Measurements from ENCODE around the gene APMAP. TPM values are rescaled to one million over a fixed set of nuclear protein-coding genes. Genes with fewer than 3 reads are reported as not detected.

APMAP gene
- total and polyA plus RNA-seq, 10 of the 15 experiments (the other 5 are each of a cell fraction or from before 2014, with no cell fraction given): 12.1 to 60.2 (median 32.7) TPM

- Histone ChIP-seq H4K20me1 (ENCODE audit: control insufficient read depth, insufficient read depth) (no peaks in the 10 kb centered on the region), H3K27me3 (replicated peaks in 1 of 2; ENCODE audit: control insufficient read depth in 2 of 2, insufficient read depth in 2 of 2, low read length in 1 of 2) (no peaks in the 10 kb centered on the region), H3K4me1 (ENCODE audit: control insufficient read depth, insufficient read depth, low read length) (no peaks in the 10 kb centered on the region), H3K79me2 (ENCODE audit: control insufficient read depth, insufficient read depth, low read length) (no peaks in the 10 kb centered on the region), H3K4me2 (ENCODE audit: control insufficient read depth, insufficient read depth) (no peak overlapping the region), H3K9ac (ENCODE audit: control insufficient read depth, insufficient read depth, low read length) (no peak overlapping the region), H3K27ac (ENCODE audit: control insufficient read depth, insufficient read depth) (no peak overlapping the region), H3K4me3 (no peak overlapping the region), H3K36me3 (ENCODE audit: control insufficient read depth in 2 of 2, insufficient read depth in 2 of 2, low read length in 1 of 2) (no peaks in the 10 kb centered on the region), H2AFZ (ENCODE audit: control insufficient read depth, low read depth, low read length) (no peak overlapping the region), H3K9me3 (replicated peaks; ENCODE audit: control insufficient read depth, insufficient read depth, low read length) (no peaks in the 10 kb centered on the region; the same call in 1 of the 3 replicates)
- in situ Hi-C loops (cut with MboI) (no loop called here), intact Hi-C loops (cut with micrococcal nuclease; ENCODE audit: unreplicated experiment) (no loop called here)
- 0% methylated on average over 1 of the region's 1 CpG for WGBS (ENCODE audit: insufficient coverage, insufficient replicate concordance, low lambda C conversion rate, missing lambda C conversion rate)
- DNase-seq (ENCODE audit: low read depth, low spot score) (no peak), FAIRE-seq (no peak), ATAC-seq (no peak)
- SMC1A ChIA-PET (ENCODE audit: uncharacterized antibody, unreplicated experiment): no interaction called here
- no TSS peak for BruUV-seq (replicated peaks)
- CTCF ChIA-PET: no interaction called here
- RAD21 ChIA-PET (ENCODE audit: unreplicated experiment): no interaction called here
- POLR2A ChIA-PET: no interaction called here
- TF ChIP-seq ZBTB33 (IDR thresholded peaks at IDR 0.05) (no peak), ATF2 (IDR thresholded peaks at IDR 0.05; ENCODE audit: low read length) (no peak), ZNF687 (IDR thresholded peaks at IDR 0.05) (no peak), FOS (IDR thresholded peaks at IDR 0.05; ENCODE audit: borderline replicate concordance, extremely low read depth, insufficient read length) (no peak), HDAC6 (IDR thresholded peaks at IDR 0.05; ENCODE audit: unreplicated experiment) (no peak), CTCF (IDR thresholded peaks at IDR 0.05 in 2 of 3, conservative IDR thresholded peaks at IDR 0.05 in 1 of 3; ENCODE audit: control insufficient read depth in 2 of 3, extremely low read depth in 1 of 3, insufficient read depth in 1 of 3, low read depth in 3 of 3, low read length in 3 of 3) (no peak), E4F1 (IDR thresholded peaks at IDR 0.05; ENCODE audit: borderline replicate concordance, partially characterized antibody) (no peak), PKNOX1 (IDR thresholded peaks at IDR 0.05) (no peak)
Measured at GRCh38 chr20:24937579-24937978, 55.0 kb downstream of the APMAP start.
